Measurements from ENCODE around the gene CD27.

CD27 gene

GRCh38 chr12:6434205-6435140 is 10.3 kb upstream of the CD27 start:
- no peak for DNase-seq (ENCODE audit: low spot score)

GRCh38 chr12:6435961-6436715 is 8.6 kb upstream of the CD27 start:
- no peak for DNase-seq (ENCODE audit: low spot score)

- no peak for DNase-seq (ENCODE audit: low spot score)
These were observed 7.2 kb upstream of the CD27 start for GRCh38 chr12:6437586-6437985.

GRCh38 chr12:6438345-6438744 is 6.4 kb upstream of the CD27 start:
- no peak for DNase-seq (ENCODE audit: low spot score)

GRCh38 chr12:6440391-6440790 is 4.4 kb upstream of the CD27 start:
- DNase-seq (ENCODE audit: low spot score): no peak

- no peak for DNase-seq (ENCODE audit: low spot score)
These were observed 1.9 kb upstream of the CD27 start for GRCh38 chr12:6442836-6443235.

GRCh38 chr12:6443361-6443983 is 1.3 kb upstream of the CD27 start:
- DNase-seq (ENCODE audit: low spot score): no peak

GRCh38 chr12:6444031-6444430 is 724 bp upstream of the CD27 start:
- DNase-seq (ENCODE audit: low spot score): no peak

GRCh38 chr12:6450091-6450868 is 5.5 kb downstream of the CD27 start:
- DNase-seq (ENCODE audit: low spot score): no peak

- no peak for DNase-seq (ENCODE audit: low spot score)
These were observed 6.2 kb downstream of the CD27 start for GRCh38 chr12:6450869-6451347.

GRCh38 chr12:6451348-6452244 is 6.8 kb downstream of the CD27 start, which contains the start of gene TAPBPL:
Gene TAPBPL (plus strand): TSS chr12:6452042. CDS start chr12:6452249, 207 bp downstream.
- DNase-seq (ENCODE audit: low spot score): peak; percentile 85

GRCh38 chr12:6452245-6452943 is 7.6 kb downstream of the CD27 start:
- no peak for DNase-seq (ENCODE audit: low spot score)

GRCh38 chr12:6452944-6453630 is 8.3 kb downstream of the CD27 start:
- DNase-seq (ENCODE audit: low spot score): peak; percentile 60

- no peak for DNase-seq (ENCODE audit: low spot score)
These were observed 12.6 kb downstream of the CD27 start for GRCh38 chr12:6457220-6457945.

GRCh38 chr12:6458281-6459003 is 13.7 kb downstream of the CD27 start:
- DNase-seq (ENCODE audit: low spot score): no peak

- DNase-seq (ENCODE audit: low spot score): no peak
These were observed 14.2 kb downstream of the CD27 start for GRCh38 chr12:6459004-6459337.

GRCh38 chr12:6460751-6461371 is 16.1 kb downstream of the CD27 start:
- DNase-seq (ENCODE audit: low spot score): no peak

All from kidney tubule cell (primary cell).